Endothelial cell of umbilical vein (primary cell): ENCODE data around the gene TRIM65. TPM values are rescaled to one million over a fixed set of nuclear protein-coding genes. Genes with fewer than 3 reads are reported as not detected.

ENCODE experiments used
- BruUV-seq: library from RNA; stranded (reverse); fragments of 400-500 nt; replicated peaks from 2 replicates; lab custom pipeline; 2021; lab: Mats Ljungman, UMichigan
- CTCF ChIA-PET: fragments of 300-600, 350-600 bp; sonication (Branson Sonifier 250); formaldehyde crosslinking; loops from one replicate; lab custom pipeline; 2021; ENCODE audit warnings: antibody characterized with exemption, inconsistent platforms; lab: Charles Lee
- POLR2A ChIA-PET: fragments of 300-600, 350-600 bp; sonication (Branson Sonifier 250); formaldehyde crosslinking; loops from one replicate; lab custom pipeline; 2021; ENCODE audit warnings: antibody characterized with exemption, inconsistent platforms; lab: Charles Lee
- DNase-seq: peaks from one replicate; pipeline ENCODE4 v3.0.0-alpha.2; 2011; ENCODE audit warnings: low read depth, low spot score
- FAIRE-seq: peaks from 2 replicates; lab custom pipeline; 2011; peaks lifted over from hg19 to GRCh38; lab: Jason Lieb, UNC
- H2AFZ ChIP-seq: 2 replicates; pipeline ENCODE4 v1.6.0; 2012; ENCODE audit warnings: low read depth, low read length, control low read depth, inconsistent platforms
- H3K27ac ChIP-seq: 2 replicates; pipeline ENCODE4 v1.5.1; 2011; ENCODE audit warnings: low read depth, mild to moderate bottlenecking, control low read depth, low read length, moderate library complexity; ENCODE audit not compliant: insufficient read depth
- H3K27me3 ChIP-seq, 2 experiments: 2 replicates each; pipeline versions ENCODE4 v1.6.0 to v1.6.1; 2011; ENCODE audit warnings: low read length in 2 of 2, mixed read lengths in 1 of 2; ENCODE audit not compliant: control insufficient read depth in 2 of 2, insufficient read depth in 2 of 2
- H3K36me3 ChIP-seq, 2 experiments: 2 replicates in 1 of 2; 3 replicates in 1 of 2; pipeline ENCODE4 v1.5.1; 2011; ENCODE audit warnings: low read length in 2 of 2, mild to moderate bottlenecking in 1 of 2, moderate library complexity in 1 of 2; ENCODE audit not compliant: control insufficient read depth in 2 of 2, insufficient read depth in 2 of 2; ENCODE audit errors: extremely low read depth in 1 of 2
- H3K4me1 ChIP-seq: 3 replicates; pipeline ENCODE4 v1.5.1; 2011; ENCODE audit warnings: mild to moderate bottlenecking, low read length; ENCODE audit not compliant: control insufficient read depth, insufficient read depth; ENCODE audit errors: extremely low read depth
- H3K4me2 ChIP-seq: 2 replicates; pipeline ENCODE4 v1.6.1; 2011; ENCODE audit warnings: low read length, control low read depth, mixed read lengths; ENCODE audit not compliant: insufficient read depth
- H3K4me3 ChIP-seq, 3 experiments: fragments of 200-600 bp in 1 of 3; sonication (generic), shearing (Covaris generic) in 1 of 3; replicated peaks in 1 of 3; 2 replicates each; pipeline ENCODE4 v1.5.1; 2011 to 2016; ENCODE audit warnings: control low read depth in 3 of 3, low read length in 3 of 3, mild to moderate bottlenecking in 2 of 3, inconsistent platforms in 1 of 3, low read depth in 1 of 3, moderate library complexity in 1 of 3; ENCODE audit not compliant: insufficient read depth in 1 of 3
- H3K79me2 ChIP-seq: 2 replicates; pipeline ENCODE4 v1.6.0; 2012; ENCODE audit warnings: low read length, inconsistent platforms; ENCODE audit not compliant: control insufficient read depth, insufficient read depth
- H3K9ac ChIP-seq: replicated peaks from 2 replicates; pipeline ENCODE3; 2011; ENCODE audit warnings: low read length, control low read depth; ENCODE audit not compliant: insufficient read depth; ENCODE audit errors: extremely low read depth
- H3K9me1 ChIP-seq: replicated peaks from 3 replicates; pipeline ENCODE4 v1.6.0; 2011; ENCODE audit warnings: mild to moderate bottlenecking, low read length; ENCODE audit not compliant: control insufficient read depth, insufficient read depth; ENCODE audit errors: extremely low read depth
- H3K9me3 ChIP-seq: replicated peaks from 2 replicates; pipeline ENCODE4 v1.5.1; 2012; ENCODE audit warnings: low read length, inconsistent platforms; ENCODE audit not compliant: control insufficient read depth, insufficient read depth
- H4K20me1 ChIP-seq: replicated peaks from 2 replicates; pipeline ENCODE3; 2011; ENCODE audit warnings: mild to moderate bottlenecking, low read length; ENCODE audit not compliant: control insufficient read depth, insufficient read depth; ENCODE audit errors: extremely low read depth
- EZH2 ChIP-seq: IDR thresholded peaks from 2 replicates; pipeline ENCODE4 v1.6.1; 2012; ENCODE audit warnings: borderline replicate concordance, low read depth, mild to moderate bottlenecking, moderate library complexity, low read length, inconsistent platforms; ENCODE audit not compliant: severe bottlenecking
- FOS ChIP-seq: IDR thresholded peaks from 2 replicates; pipeline ENCODE4 v1.6.1; 2011; ENCODE audit warnings: mild to moderate bottlenecking, low read length, moderate library complexity, borderline replicate concordance; ENCODE audit not compliant: insufficient read depth
- GATA2 ChIP-seq: IDR thresholded peaks from 2 replicates; pipeline ENCODE4 v1.7.0; 2011; ENCODE audit warnings: low read depth, mild to moderate bottlenecking, moderate library complexity, mixed read lengths, low read length; ENCODE audit not compliant: insufficient read length, insufficient read depth
- JUN ChIP-seq: IDR thresholded peaks from 2 replicates; pipeline ENCODE4 v1.6.1; 2011; ENCODE audit warnings: borderline replicate concordance, low read depth; ENCODE audit not compliant: insufficient read length, insufficient read depth
- MYC ChIP-seq: IDR thresholded peaks from one replicate; pipeline ENCODE4 v1.6.1; 2011; ENCODE audit warnings: mild to moderate bottlenecking, low read depth, low read length
- POLR2A ChIP-seq: IDR thresholded peaks from 2 replicates; pipeline ENCODE4 v1.6.1; 2012; ENCODE audit warnings: low read depth, mild to moderate bottlenecking, control low read depth, low read length
- POLR2AphosphoS5 ChIP-seq: IDR thresholded peaks from 2 replicates; pipeline ENCODE4 v1.6.1; 2012; ENCODE audit warnings: low read depth, mild to moderate bottlenecking, control low read depth, low read length, moderate library complexity; ENCODE audit not compliant: insufficient read depth
- dilution Hi-C: fragments of 300-500 bp; cut with MboI; formaldehyde crosslinking; loops from one replicate; pipeline ENCODE4 v1.15.0; 2019; ENCODE audit warnings: low sequenced_read_pairs; ENCODE audit not compliant: extremely low pct_ligation_motif_present
- intact Hi-C: fragments of 100-400 bp; cut with micrococcal nuclease; formaldehyde crosslinking; loops from one replicate; pipeline ENCODE4 v1.10.0; 2022
- polyA plus RNA-seq, 4 experiments: library from polyadenylated mRNA; depleted of rRNA in 3 of 4; stranded (reverse) in 3 of 4; unstranded in 1 of 4; fragments of >200 nt; gene quantifications; 2 replicates each; pipeline versions ENCODE4 v1.2.1 to v1.2.3, GENCODE V29; 2011 to 2012; ENCODE audit warnings: missing spikeins in 1 of 4
- total RNA-seq: library from RNA; stranded (reverse); gene quantifications from 2 replicates; pipeline ENCODE4 v1.2.3, GENCODE V29; 2021
- TF ChIP-seq, protein P1 (sequence below): IDR thresholded peaks from 2 replicates; pipeline ENCODE4 v1.6.1; 2011; ENCODE audit not compliant: insufficient read depth, insufficient read length
- TF ChIP-seq, protein P2 (sequence below), 2 donors: IDR thresholded peaks; 1 replicate in 1 of 2; 2 replicates in 1 of 2; pipeline ENCODE4 v1.5.1; 2011; ENCODE audit warnings: low read length in 2 of 2, mild to moderate bottlenecking in 2 of 2, moderate library complexity in 2 of 2, control low read depth in 1 of 2, inconsistent platforms in 1 of 2, low read depth in 1 of 2; ENCODE audit not compliant: insufficient read depth in 1 of 2; ENCODE audit errors: extremely low read depth in 1 of 2

Gene TRIM65
- total and polyA plus RNA-seq, 2 donors (not counting 3 experiments of a cell fraction or from before 2014, with no cell fraction given), result 19.3 to 33.5 TPM

DNA sequence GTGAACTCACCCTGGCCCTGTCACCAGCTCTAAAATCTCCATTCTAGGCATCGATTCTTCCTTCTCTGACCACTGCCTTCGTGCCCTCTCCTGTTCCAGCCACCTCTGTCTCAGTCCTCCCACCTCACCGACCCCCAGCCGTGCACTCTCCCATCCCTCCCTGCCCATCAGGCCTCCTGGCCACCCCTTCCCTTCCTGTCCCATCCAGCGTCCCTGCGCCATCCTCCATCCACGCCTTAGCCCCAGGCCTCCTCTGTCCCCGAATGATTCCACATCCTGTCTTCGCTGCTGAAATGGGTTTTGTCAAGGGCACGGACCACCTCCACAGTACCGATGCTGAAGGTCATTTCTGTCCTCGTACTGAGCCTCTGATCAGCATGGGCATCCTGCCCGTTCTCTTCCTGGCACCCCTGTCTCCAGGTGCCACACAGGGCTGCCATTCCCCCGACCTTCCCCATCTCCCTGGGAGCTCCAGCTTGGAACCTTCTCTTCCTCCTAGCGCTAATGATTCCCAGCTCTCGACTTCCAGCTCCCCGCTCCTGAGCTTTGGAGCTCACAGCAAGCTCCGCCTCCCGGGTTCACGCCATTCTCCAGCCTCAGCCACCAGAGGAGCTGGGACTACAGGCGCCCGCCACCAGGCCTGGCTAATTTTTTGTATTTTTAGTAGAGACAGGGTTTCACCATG, 2.6 kb downstream of the TRIM65 start:
- Histone ChIP-seq H2AFZ (no peak overlapping the region), H3K9me3 (no peaks in the 10 kb centered on the region), H4K20me1 (no peaks in the 10 kb centered on the region), H3K27me3 (no peaks in the 10 kb centered on the region), H3K4me3 (no peak overlapping the region), H3K9ac (no peak overlapping the region), H3K79me2 (peaks cover 22% of the 10 kb centered on the region), H3K27ac (no peak overlapping the region), H3K4me2 (no peak overlapping the region), H3K9me1 (no peaks in the 10 kb centered on the region), H3K36me3 (peaks cover 0 to 19% of the 10 kb centered on the region in 2 experiments), H3K4me1 (peaks cover 11% of the 10 kb centered on the region)
- no TSS peak for BruUV-seq
- DNase-seq (no peak), FAIRE-seq (no peak)
- dilution Hi-C loops (no loop called here), intact Hi-C loops (no loop called here)
- CTCF ChIA-PET, result interaction anchor here (1.0 to 3.6 kb wide), 5 partner anchors 10 to 110 kb away, joined by 3 to 42 read pairs (median 4); partner anchors contain the start of gene WBP2
- POLR2A ChIA-PET, result no interaction called here
- TF ChIP-seq GATA2 (no peak), EZH2 (no peak), FOS (no peak), POLR2AphosphoS5 (no peak), MYC (no peak), POLR2A (no peak), JUN (no peak)
- TF ChIP-seq, protein P1, sequence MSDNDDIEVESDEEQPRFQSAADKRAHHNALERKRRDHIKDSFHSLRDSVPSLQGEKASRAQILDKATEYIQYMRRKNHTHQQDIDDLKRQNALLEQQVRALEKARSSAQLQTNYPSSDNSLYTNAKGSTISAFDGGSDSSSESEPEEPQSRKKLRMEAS, result no peak
- TF ChIP-seq, protein P2, sequence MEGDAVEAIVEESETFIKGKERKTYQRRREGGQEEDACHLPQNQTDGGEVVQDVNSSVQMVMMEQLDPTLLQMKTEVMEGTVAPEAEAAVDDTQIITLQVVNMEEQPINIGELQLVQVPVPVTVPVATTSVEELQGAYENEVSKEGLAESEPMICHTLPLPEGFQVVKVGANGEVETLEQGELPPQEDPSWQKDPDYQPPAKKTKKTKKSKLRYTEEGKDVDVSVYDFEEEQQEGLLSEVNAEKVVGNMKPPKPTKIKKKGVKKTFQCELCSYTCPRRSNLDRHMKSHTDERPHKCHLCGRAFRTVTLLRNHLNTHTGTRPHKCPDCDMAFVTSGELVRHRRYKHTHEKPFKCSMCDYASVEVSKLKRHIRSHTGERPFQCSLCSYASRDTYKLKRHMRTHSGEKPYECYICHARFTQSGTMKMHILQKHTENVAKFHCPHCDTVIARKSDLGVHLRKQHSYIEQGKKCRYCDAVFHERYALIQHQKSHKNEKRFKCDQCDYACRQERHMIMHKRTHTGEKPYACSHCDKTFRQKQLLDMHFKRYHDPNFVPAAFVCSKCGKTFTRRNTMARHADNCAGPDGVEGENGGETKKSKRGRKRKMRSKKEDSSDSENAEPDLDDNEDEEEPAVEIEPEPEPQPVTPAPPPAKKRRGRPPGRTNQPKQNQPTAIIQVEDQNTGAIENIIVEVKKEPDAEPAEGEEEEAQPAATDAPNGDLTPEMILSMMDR (IDR thresholded peaks at IDR 0.05; ENCODE audit: extremely low read depth in 1 of 2, insufficient read depth in 1 of 2, low read depth in 1 of 2, low read length in 2 of 2), result no peak
